GM18511 (cell line): ENCODE measurements around the gene TSPEAR.
A peak's percentile ranks its signal among the peaks of the same experiment; 100 is the strongest.

Source experiments
- ATAC-seq: cut with Tn5 transposase; IDR thresholded peaks from one replicate; pipeline ENCODE4 v1.9.1; 2021; ENCODE audit warnings: mild to moderate bottlenecking, moderate library complexity; ENCODE audit not compliant: unreplicated experiment

Gene TSPEAR

GRCh38 chr21:44459712-44460440, 251.5 kb downstream of the TSPEAR start:
- no peak for ATAC-seq

- ATAC-seq = no peak
These were observed 252.2 kb downstream of the TSPEAR start for GRCh38 chr21:44458971-44459711.

- ATAC-seq = no peak
These were observed 254.2 kb downstream of the TSPEAR start for GRCh38 chr21:44456915-44457736.

- no peak for ATAC-seq
These were observed 255.0 kb downstream of the TSPEAR start for GRCh38 chr21:44456214-44456914.

- ATAC-seq = peak; percentile 41
These were observed 255.7 kb downstream of the TSPEAR start for GRCh38 chr21:44455524-44456213.

- peak; percentile 63 for ATAC-seq
These were observed 256.4 kb downstream of the TSPEAR start, which contains the start of gene LRRC3 for GRCh38 chr21:44454747-44455523. Gene LRRC3 (plus strand): TSS chr21:44455510. CDS start chr21:44456645, 1,135 bp downstream.

GRCh38 chr21:44454058-44454457, 257.3 kb downstream of the TSPEAR start:
- no peak for ATAC-seq

GRCh38 chr21:44453120-44453519, 258.3 kb downstream of the TSPEAR start:
- ATAC-seq = no peak

GRCh38 chr21:44450999-44451398, 260.4 kb downstream of the TSPEAR start:
- no peak for ATAC-seq

- ATAC-seq = no peak
These were observed 261.0 kb downstream of the TSPEAR start for GRCh38 chr21:44450402-44450801.

- no peak for ATAC-seq
These were observed 261.7 kb downstream of the TSPEAR start for GRCh38 chr21:44449473-44450363.

GRCh38 chr21:44448651-44449131, 262.7 kb downstream of the TSPEAR start:
- ATAC-seq = no peak
